ENCODE data around the gene PLPPR5.
A peak's percentile ranks its signal among the peaks of the same experiment; 100 is the strongest.
"Not testable (repeated sequence)": the region's sequence is repeated elsewhere in the genome, so short reads cannot be mapped to it uniquely, and the experiment has no call there.

Gene PLPPR5

GRCh38 chr1:99004861-99005442 is at the start of gene PLPPR5:
TSS of gene PLPPR5 (minus strand) at chr1:99004861. CDS start at chr1:99004671, 190 bp downstream.
- no peaks in the 10 kb centered on the region for H3K27me3 ChIP-seq (replicated peaks; ENCODE audit: insufficient read depth, low read length)
- no peaks in the 10 kb centered on the region for H3K36me3 ChIP-seq (replicated peaks; ENCODE audit: insufficient read depth, low read length)
- H3K4me3 ChIP-seq (ENCODE audit: low read length): no peak within 1 kb of the TSS
- H3K9me2 ChIP-seq (replicated peaks; ENCODE audit: insufficient read depth, low read length): no peaks in the 10 kb centered on the region
- no peak for TF ChIP-seq EZH2 (optimal IDR thresholded peaks at IDR 0.05; ENCODE audit: low read depth, low read length)
- TF ChIP-seq EZH2phosphoT487 (IDR thresholded peaks at IDR 0.05; ENCODE audit: low read length): no peak
- no peak for TF ChIP-seq CTCF (IDR thresholded peaks at IDR 0.05; ENCODE audit: low read length)
- H4K20me1 ChIP-seq (ENCODE audit: insufficient read depth, low read length): no peaks in the 10 kb centered on the region
- no peak within 1 kb of the TSS for H3K27ac ChIP-seq (ENCODE audit: low read length)
- H3K4me1 ChIP-seq (ENCODE audit: low read length): no peaks in the 10 kb centered on the region
- peak within 1 kb of the TSS; percentile 45; the same call in 1 of the 2 replicates for H3K4me2 ChIP-seq (ENCODE audit: low read depth, low read length)
- H3F3A ChIP-seq (ENCODE audit: insufficient read depth, low read length): no peaks in the 10 kb centered on the region
- H3K9ac ChIP-seq (ENCODE audit: low read length): no peak within 1 kb of the TSS
- H2AFZ ChIP-seq (ENCODE audit: low read length): no peak within 1 kb of the TSS
- H3K9me3 ChIP-seq (replicated peaks; ENCODE audit: insufficient read depth, low read length): no peaks in the 10 kb centered on the region
- DNase-seq: no peak
- H3K79me2 ChIP-seq (ENCODE audit: low read length): no peaks in the 10 kb centered on the region

GRCh38 chr1:99051611-99052283 is 47.1 kb upstream of the PLPPR5 start:
- Histone ChIP-seq H3K4me1 (ENCODE audit: low read length) (no peaks in the 10 kb centered on the region), H3K9ac (ENCODE audit: low read length) (no peak overlapping the region), H3K9me3 (replicated peaks; ENCODE audit: insufficient read depth, low read length) (no peaks in the 10 kb centered on the region), H3K79me2 (ENCODE audit: low read length) (no peaks in the 10 kb centered on the region), H3K27me3 (replicated peaks; ENCODE audit: insufficient read depth, low read length) (no peaks in the 10 kb centered on the region), H3K27ac (ENCODE audit: low read length) (no peak overlapping the region), H3K4me3 (ENCODE audit: low read length) (no peak overlapping the region), H3K4me2 (ENCODE audit: low read depth, low read length) (no peak overlapping the region), H3F3A (ENCODE audit: insufficient read depth, low read length) (no peaks in the 10 kb centered on the region), H3K9me2 (replicated peaks; ENCODE audit: insufficient read depth, low read length) (no peaks in the 10 kb centered on the region), H4K20me1 (ENCODE audit: insufficient read depth, low read length) (no peaks in the 10 kb centered on the region), H2AFZ (ENCODE audit: low read length) (no peak overlapping the region), H3K36me3 (replicated peaks; ENCODE audit: insufficient read depth, low read length) (no peaks in the 10 kb centered on the region)
- no peak for DNase-seq
- TF ChIP-seq EZH2phosphoT487 (IDR thresholded peaks at IDR 0.05; ENCODE audit: low read length) (no peak), CTCF (IDR thresholded peaks at IDR 0.05; ENCODE audit: low read length) (no peak), EZH2 (optimal IDR thresholded peaks at IDR 0.05; ENCODE audit: low read depth, low read length) (no peak)

- H3K4me1 ChIP-seq (ENCODE audit: low read length): no peaks in the 10 kb centered on the region
- H3K4me2 ChIP-seq (ENCODE audit: low read depth, low read length): no peak overlapping the region
- H3K9me2 ChIP-seq (replicated peaks; ENCODE audit: insufficient read depth, low read length): no peaks in the 10 kb centered on the region
- TF ChIP-seq CTCF (IDR thresholded peaks at IDR 0.05; ENCODE audit: low read length): no peak
- no peak for TF ChIP-seq EZH2phosphoT487 (IDR thresholded peaks at IDR 0.05; ENCODE audit: low read length)
- TF ChIP-seq EZH2 (optimal IDR thresholded peaks at IDR 0.05; ENCODE audit: low read depth, low read length): no peak
- no peak overlapping the region for H3K9ac ChIP-seq (ENCODE audit: low read length)
- H2AFZ ChIP-seq (ENCODE audit: low read length): no peak overlapping the region
- no peaks in the 10 kb centered on the region for H4K20me1 ChIP-seq (ENCODE audit: insufficient read depth, low read length)
- H3F3A ChIP-seq (ENCODE audit: insufficient read depth, low read length): no peaks in the 10 kb centered on the region
- H3K9me3 ChIP-seq (replicated peaks; ENCODE audit: insufficient read depth, low read length): no peaks in the 10 kb centered on the region
- no peaks in the 10 kb centered on the region for H3K27me3 ChIP-seq (replicated peaks; ENCODE audit: insufficient read depth, low read length)
- no peaks in the 10 kb centered on the region for H3K79me2 ChIP-seq (ENCODE audit: low read length)
- H3K4me3 ChIP-seq (ENCODE audit: low read length): no peak overlapping the region
- H3K27ac ChIP-seq (ENCODE audit: low read length): no peak overlapping the region
- H3K36me3 ChIP-seq (replicated peaks; ENCODE audit: insufficient read depth, low read length): no peaks in the 10 kb centered on the region
- no peak for DNase-seq
Measured at GRCh38 chr1:99049745-99050144, 45.1 kb upstream of the PLPPR5 start.

GRCh38 chr1:99036746-99037145 is 32.1 kb upstream of the PLPPR5 start:
- H3K4me1 ChIP-seq (ENCODE audit: low read length); H3K9me2 ChIP-seq (replicated peaks; ENCODE audit: insufficient read depth, low read length); H3K4me3 ChIP-seq (ENCODE audit: low read length); H3K36me3 ChIP-seq (replicated peaks; ENCODE audit: insufficient read depth, low read length); H3K9me3 ChIP-seq (replicated peaks; ENCODE audit: insufficient read depth, low read length); DNase-seq; H3F3A ChIP-seq (ENCODE audit: insufficient read depth, low read length); H2AFZ ChIP-seq (ENCODE audit: low read length); H3K27ac ChIP-seq (ENCODE audit: low read length); H3K27me3 ChIP-seq (replicated peaks; ENCODE audit: insufficient read depth, low read length); H3K4me2 ChIP-seq (ENCODE audit: low read depth, low read length); H4K20me1 ChIP-seq (ENCODE audit: insufficient read depth, low read length); H3K79me2 ChIP-seq (ENCODE audit: low read length); H3K9ac ChIP-seq (ENCODE audit: low read length): not testable (repeated sequence)
